Activated CD8-positive, alpha-beta memory T cell treated with anti-CD3 and anti-CD28 coated beads, Interleukin-2, amount 50 U/mL, for 24 hours (primary cell): ENCODE results near the gene RAP1GAP.

Experiments used
- DNase-seq: peaks from one replicate; pipeline ENCODE4 v3.0.0-alpha.2; 2020; ENCODE audit errors: extremely low read depth

The RAP1GAP gene

GRCh38 chr1:21625390-21626190 lies 43.6 kb downstream of the RAP1GAP start:
- DNase-seq: no peak

- no peak for DNase-seq
These were observed 44.4 kb downstream of the RAP1GAP start for GRCh38 chr1:21624571-21625389.

- no peak for DNase-seq
These were observed 45.7 kb downstream of the RAP1GAP start for GRCh38 chr1:21623410-21623961.

GRCh38 chr1:21622466-21623315 lies 46.5 kb downstream of the RAP1GAP start:
- DNase-seq: no peak

GRCh38 chr1:21621761-21622436 lies 47.3 kb downstream of the RAP1GAP start:
- DNase-seq: no peak

- no peak for DNase-seq
These were observed 48.1 kb downstream of the RAP1GAP start for GRCh38 chr1:21621051-21621450.

GRCh38 chr1:21620496-21620895 lies 48.7 kb downstream of the RAP1GAP start:
- no peak for DNase-seq

GRCh38 chr1:21620011-21620410 lies 49.1 kb downstream of the RAP1GAP start:
- no peak for DNase-seq

- DNase-seq: no peak
These were observed 49.7 kb downstream of the RAP1GAP start for GRCh38 chr1:21619375-21619947.

GRCh38 chr1:21618561-21619374 lies 50.4 kb downstream of the RAP1GAP start:
- no peak for DNase-seq

- DNase-seq: no peak
These were observed 51.1 kb downstream of the RAP1GAP start for GRCh38 chr1:21618059-21618458.

- no peak for DNase-seq
These were observed 51.9 kb downstream of the RAP1GAP start for GRCh38 chr1:21617126-21617738.

- DNase-seq: no peak
These were observed 52.8 kb downstream of the RAP1GAP start for GRCh38 chr1:21616372-21616771.

GRCh38 chr1:21614419-21615115 lies 54.6 kb downstream of the RAP1GAP start:
- DNase-seq: no peak

GRCh38 chr1:21613072-21613867 lies 55.9 kb downstream of the RAP1GAP start:
- DNase-seq: no peak

GRCh38 chr1:21612057-21612456 lies 57.1 kb downstream of the RAP1GAP start:
- DNase-seq: no peak

GRCh38 chr1:21610989-21611785 lies 58.0 kb downstream of the RAP1GAP start:
- no peak for DNase-seq
